Measurements from ENCODE around the gene CPA5.

CPA5 gene

GRCh38 chr7:130394421-130395195, 50.0 kb downstream of the CPA5 start:
- in situ Hi-C loops (cut with HindIII; ENCODE audit: low sequenced_read_pairs), result no loop called here

- in situ Hi-C loops (cut with HindIII; ENCODE audit: low sequenced_read_pairs), result no loop called here
Observed at GRCh38 chr7:130395421-130395820, 50.8 kb downstream of the CPA5 start.

- in situ Hi-C loops (cut with HindIII; ENCODE audit: low sequenced_read_pairs), result no loop called here
Observed at GRCh38 chr7:130396109-130396508, 51.5 kb downstream of the CPA5 start.

- in situ Hi-C loops (cut with HindIII; ENCODE audit: low sequenced_read_pairs), result no loop called here
Observed at GRCh38 chr7:130397051-130397757, 52.6 kb downstream of the CPA5 start.

GRCh38 chr7:130397758-130398073, 53.1 kb downstream of the CPA5 start:
- in situ Hi-C loops (cut with HindIII; ENCODE audit: low sequenced_read_pairs), result no loop called here

GRCh38 chr7:130398526-130399090, 54.0 kb downstream of the CPA5 start:
- in situ Hi-C loops (cut with HindIII; ENCODE audit: low sequenced_read_pairs), result no loop called here

GRCh38 chr7:130400120-130400572, 55.5 kb downstream of the CPA5 start:
- in situ Hi-C loops (cut with HindIII; ENCODE audit: low sequenced_read_pairs), result no loop called here

- in situ Hi-C loops (cut with HindIII; ENCODE audit: low sequenced_read_pairs), result no loop called here
Observed at GRCh38 chr7:130401101-130401500, 56.5 kb downstream of the CPA5 start.

GRCh38 chr7:130401578-130401977, 57.0 kb downstream of the CPA5 start:
- in situ Hi-C loops (cut with HindIII; ENCODE audit: low sequenced_read_pairs), result no loop called here

GRCh38 chr7:130405003-130405402, 60.4 kb downstream of the CPA5 start:
- in situ Hi-C loops (cut with HindIII; ENCODE audit: low sequenced_read_pairs), result no loop called here

- in situ Hi-C loops (cut with HindIII; ENCODE audit: low sequenced_read_pairs), result no loop called here
Observed at GRCh38 chr7:130409067-130409711, 64.6 kb downstream of the CPA5 start.

- in situ Hi-C loops (cut with HindIII; ENCODE audit: low sequenced_read_pairs), result no loop called here
Observed at GRCh38 chr7:130409712-130410072, 65.1 kb downstream of the CPA5 start.

- in situ Hi-C loops (cut with HindIII; ENCODE audit: low sequenced_read_pairs), result no loop called here
Observed at GRCh38 chr7:130410868-130411541, 66.4 kb downstream of the CPA5 start.

- in situ Hi-C loops (cut with HindIII; ENCODE audit: low sequenced_read_pairs), result no loop called here
Observed at GRCh38 chr7:130413201-130413600, 68.6 kb downstream of the CPA5 start.

- in situ Hi-C loops (cut with HindIII; ENCODE audit: low sequenced_read_pairs), result no loop called here
Observed at GRCh38 chr7:130415006-130415405, 70.4 kb downstream of the CPA5 start.

- in situ Hi-C loops (cut with HindIII; ENCODE audit: low sequenced_read_pairs), result no loop called here
Observed at GRCh38 chr7:130417213-130417612, 72.6 kb downstream of the CPA5 start.

- in situ Hi-C loops (cut with HindIII; ENCODE audit: low sequenced_read_pairs), result no loop called here
Observed at GRCh38 chr7:130418306-130418705, 73.7 kb downstream of the CPA5 start.
